Activated gamma-delta T cell treated with anti-CD3 and anti-CD28 coated beads, Interleukin-2, amount 50 U/mL, for 16 hours (primary cell): ENCODE data around the gene ZBTB20.
"Not testable (repeated sequence)": the region's sequence is repeated elsewhere in the genome, so short reads cannot be mapped to it uniquely, and the experiment has no call there.

Experiments used
- DNase-seq: peaks from one replicate; pipeline ENCODE4 v3.0.0-alpha.2; 2020; ENCODE audit warnings: low read depth

ZBTB20 gene

DNA sequence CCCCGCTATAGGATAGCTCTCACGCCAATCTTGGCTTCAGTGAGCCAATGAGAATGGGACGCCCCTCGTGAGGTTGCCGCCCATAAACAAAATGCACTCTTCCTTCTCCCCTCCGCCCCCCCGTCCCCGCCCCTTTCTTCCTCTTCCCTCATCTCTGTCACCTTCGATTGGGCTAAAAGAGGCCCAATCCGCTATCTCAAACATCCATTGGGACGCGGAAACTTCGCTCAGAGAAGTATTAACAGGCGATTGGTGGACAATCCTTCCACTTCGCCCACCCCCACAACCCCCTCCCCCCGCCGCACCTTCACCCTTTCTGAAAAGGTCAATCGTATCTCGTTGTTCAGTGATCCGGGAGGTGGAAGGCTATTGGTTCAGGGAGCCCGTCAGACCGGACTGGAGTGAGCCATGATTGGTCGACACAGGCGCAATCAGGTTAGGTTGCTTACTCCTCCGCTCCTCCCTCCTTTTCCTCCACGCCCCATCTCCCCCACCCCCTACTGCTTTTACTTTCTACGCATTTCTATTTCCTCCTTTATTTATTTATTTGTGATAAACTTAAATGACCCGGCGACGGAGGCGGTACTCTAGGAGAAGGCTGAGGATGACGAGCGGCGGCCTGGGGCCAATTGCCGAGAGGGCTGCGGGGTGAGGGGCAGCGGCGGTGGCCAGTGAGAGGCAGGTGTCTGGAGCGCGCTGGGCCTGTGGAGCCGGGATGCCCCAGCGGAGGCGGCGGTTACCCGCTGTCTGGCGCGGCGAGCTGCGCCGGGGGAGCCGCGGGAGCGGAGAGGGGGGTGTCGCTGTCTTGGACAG, 447 bp upstream of the ZBTB20 start:
- peak; percentile 95 for DNase-seq

DNA sequence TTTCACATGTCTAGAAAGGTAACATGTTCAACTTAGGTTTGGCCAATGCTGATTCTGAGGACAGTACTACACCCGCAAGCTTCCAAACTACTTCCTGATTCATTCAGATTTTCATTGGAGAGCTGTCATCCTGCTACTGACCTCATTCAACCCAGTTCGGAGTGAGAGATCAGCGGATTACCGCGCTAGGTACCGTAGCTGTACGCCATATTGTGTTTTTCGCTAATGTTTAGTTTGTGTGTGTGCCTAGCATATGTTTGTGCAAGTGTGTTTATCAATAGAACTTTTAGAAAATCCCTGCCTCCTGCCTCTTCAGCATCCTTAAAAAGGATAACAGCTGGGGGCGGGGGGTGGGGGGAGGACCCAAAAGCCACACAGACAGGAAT, 1.1 kb downstream of the ZBTB20 start:
- no peak for DNase-seq

DNA sequence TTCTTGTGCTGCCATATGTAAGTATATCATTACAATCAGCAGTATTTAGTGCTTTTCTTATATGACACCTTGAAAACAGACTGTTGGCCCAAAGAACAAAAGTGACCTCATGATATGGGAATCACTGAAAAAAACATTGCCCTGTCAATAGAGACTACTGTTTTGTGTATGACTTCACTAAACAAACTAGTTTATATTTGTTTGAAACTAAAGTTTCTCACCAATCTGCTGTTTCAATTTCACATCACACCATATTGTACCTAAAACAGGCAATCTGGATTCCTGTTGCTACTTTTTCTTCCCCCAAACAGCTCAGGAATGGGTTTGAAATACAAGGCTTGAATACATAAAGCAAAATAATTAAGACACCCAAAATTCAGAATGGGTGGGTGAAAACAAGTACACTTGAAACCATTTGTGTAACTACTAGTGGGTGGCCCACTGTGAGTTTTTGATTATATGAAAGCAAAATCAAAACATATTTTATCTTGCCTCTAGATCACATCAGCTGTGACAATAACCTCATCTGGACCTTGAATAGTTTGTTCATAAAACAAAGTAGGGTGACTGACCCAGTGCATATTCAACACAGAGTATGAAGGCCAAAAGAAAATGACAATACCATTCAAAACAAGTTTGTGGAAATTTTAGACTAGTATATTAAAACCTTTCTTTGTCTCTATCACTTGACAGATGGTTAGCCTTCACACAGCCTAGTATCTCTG, 5.9 kb downstream of the ZBTB20 start:
- DNase-seq, result no peak

DNA sequence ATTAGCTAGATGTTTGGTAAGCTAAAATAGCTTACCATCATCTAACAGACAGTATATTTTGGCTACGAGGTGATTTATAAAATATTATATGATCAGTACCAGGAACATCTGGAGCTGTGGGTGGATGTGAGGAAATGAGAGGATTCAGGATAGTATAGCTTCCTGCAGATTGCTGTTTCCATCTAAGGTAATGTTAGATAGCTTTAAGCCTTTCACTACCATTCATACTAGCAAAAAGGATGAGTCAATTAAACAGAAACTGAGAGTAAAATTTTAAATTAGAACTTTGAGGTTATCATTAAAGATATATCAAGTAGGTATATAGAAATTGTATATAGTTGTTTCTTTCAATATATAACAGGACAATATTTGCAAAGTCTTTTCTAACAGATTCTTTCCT, 8.0 kb downstream of the ZBTB20 start:
- no peak for DNase-seq

DNA sequence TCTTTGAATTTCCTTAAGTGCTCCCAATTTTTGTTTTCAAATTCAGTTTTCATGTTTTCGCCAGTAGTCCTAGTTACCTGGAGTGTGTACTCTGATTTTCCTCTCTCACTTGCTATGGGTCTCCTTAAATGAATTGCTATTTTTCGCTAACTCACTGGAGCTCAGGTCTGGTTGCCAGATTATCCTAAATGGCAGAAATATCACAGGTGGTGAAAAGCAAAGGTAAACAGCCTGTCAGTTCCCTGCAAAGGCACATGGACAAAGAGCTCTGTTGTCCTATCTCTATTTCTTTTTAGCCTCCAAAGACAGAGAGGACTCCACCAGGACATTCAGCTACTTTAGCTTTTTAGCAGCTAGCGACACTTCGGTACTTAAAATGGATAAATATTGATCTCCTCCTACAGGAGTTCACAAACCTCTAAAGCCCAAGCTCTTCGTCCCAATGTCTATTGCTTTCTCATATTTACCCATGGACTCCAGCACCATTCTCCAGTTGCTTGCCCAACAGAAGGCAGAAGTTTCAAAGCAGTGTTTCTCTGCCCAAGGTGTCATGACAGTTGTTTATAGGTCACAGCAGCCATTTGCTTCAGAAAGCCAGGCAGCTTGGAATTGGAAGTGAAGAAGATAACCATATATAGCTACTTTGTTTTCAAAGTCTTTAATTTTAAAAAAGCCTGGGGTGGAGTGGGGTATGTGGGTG, 12.3 kb downstream of the ZBTB20 start:
- no peak for DNase-seq

DNA sequence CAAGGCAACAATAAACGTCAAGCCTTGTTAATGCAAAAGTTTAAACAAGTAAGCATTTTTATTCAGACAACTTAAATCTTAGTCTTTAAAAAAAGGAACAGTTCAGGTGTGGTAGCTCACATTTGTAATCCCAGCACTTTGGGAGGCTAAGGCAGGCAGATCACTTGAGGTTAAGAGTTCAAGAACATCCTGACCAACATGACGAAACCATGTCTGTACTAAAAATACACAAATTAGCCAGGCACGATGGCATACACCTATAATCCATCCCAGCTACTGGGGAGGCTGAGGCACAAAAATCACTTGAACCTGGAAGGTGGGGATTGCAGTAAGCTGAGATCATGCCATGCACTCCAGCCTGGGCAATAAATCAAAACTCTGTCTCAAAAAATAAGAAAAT, 19.9 kb downstream of the ZBTB20 start:
- no peak for DNase-seq

DNA sequence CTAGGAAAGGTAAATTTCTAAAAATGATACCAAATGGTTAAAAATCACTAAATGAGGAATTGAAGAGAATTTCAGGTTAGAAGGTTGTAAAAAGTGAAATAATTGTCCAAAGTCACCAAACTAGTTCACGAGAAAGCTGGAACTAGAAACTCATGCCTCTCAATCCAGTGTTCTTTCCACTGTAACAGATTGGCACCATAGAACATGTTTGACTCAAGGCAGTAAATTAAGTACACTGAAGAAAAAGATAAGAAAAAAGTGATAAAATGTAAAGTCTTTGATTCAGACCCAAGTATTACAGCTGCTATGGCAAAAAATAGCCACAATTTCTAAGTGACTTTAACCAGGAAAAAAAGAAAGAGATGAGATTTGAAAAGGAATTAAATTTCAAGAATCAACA, 26.5 kb downstream of the ZBTB20 start:
- DNase-seq, result no peak

DNA sequence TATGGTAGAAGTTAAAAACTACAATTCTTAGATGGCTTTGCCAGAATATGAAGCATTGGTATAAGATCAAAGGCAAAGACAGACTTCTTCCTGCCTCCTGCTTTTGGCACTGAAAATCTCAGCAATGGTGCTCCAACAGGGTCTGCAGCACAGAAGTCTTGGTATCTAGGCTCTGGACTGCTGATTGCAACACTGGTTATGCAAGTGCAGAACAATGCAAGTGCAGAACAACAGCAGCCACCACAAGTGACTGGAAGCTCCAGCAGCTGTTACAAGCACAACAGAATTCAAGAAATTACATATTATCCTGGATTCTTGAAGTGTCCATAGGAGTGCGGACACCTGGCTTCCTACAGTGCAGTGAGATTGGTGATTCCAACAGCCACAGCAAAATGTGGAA, 33.7 kb downstream of the ZBTB20 start:
- no peak for DNase-seq

DNA sequence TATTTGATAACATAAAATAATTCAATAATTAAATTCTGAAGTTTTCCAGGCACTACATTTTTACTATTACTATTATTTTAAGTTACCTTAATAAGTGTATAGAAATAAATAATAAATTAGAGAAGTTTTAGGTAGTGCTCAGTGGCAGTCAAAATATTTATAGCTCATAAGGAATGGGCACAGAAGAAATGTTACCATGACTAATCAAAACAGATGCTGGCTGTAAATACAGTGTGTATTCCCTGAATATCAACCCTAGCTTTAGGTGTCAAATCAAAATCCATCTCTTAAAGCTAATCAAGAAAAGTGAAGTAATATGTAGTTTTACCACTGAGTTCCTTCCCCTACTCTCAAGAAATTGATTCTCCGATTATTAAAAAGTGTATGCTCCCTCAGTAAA, 35.5 kb downstream of the ZBTB20 start:
- DNase-seq, result no peak

DNA sequence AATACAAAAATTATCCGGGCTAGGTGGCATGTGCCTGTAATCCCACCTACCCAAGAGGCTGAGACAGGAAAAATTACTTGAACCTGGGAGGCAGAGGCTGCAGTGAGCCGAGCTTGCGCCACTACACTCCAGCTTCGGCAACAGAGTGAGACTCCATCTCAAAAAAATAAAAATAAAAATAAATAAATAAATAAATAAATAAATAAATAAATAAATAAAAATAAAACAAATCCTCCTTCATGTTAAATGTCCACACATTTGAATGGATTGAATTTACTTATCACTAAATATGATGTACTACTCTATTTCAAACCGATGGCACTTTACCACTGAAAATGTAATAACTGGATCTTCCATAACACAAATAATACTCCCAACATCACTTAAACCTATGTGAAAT, 36.3 kb downstream of the ZBTB20 start:
- DNase-seq, result no peak

DNA sequence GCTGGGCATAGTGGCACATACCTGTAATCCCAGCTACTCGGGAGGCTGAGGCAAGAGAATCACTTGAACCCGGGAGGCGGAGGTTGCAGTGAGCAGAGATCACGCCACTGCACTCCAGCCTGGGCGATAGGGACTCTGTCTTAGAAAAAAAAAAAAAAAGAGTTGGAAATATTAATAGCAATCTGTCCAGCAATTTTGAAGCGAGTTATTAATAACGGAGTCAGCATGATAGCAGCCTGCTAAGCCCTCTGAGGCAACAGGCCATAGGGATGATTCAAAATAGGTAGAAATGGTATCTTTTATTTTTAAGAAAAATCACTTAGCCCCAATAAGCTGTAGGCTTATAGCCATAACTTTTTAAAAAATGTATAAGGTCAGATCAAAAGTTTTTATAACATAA, 37.0 kb downstream of the ZBTB20 start:
- not testable (repeated sequence) for DNase-seq

DNA sequence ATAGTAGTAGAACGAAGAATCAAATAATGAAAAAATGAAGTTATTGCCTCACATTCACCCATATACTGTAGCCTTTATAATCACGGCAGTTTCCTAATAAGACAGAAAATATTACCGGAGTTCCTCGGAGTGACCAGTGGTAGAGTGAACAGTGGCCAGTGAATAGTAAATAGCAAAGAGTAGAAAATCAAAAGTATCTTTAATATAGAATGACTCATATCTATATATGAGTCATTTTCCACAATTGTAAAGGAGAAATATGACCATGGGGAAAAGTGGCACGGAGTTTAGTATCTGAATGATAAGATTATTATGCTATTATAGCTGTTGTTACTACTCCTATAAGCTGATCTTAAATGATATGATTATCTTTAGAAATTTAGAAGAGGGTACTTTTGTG, 38.5 kb downstream of the ZBTB20 start:
- DNase-seq, result no peak

DNA sequence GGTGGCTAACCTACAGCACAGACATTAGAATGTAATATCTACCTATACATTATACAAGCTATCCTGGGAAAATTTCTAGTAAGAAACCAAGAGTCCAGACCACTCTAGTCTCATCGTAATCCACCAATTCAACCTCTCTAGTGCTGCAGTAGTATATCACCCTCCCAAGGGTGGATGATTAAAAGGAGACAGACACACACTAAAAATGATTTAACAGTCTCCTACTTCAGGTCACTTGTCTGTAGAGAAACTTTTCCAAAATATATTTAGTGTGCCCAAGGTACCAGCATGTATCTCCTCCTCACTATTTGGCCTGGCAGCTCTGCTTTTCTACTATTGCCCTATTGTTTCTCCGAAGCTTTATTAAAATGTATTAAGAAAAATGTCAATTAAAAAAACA, 45.0 kb downstream of the ZBTB20 start:
- DNase-seq, result no peak

DNA sequence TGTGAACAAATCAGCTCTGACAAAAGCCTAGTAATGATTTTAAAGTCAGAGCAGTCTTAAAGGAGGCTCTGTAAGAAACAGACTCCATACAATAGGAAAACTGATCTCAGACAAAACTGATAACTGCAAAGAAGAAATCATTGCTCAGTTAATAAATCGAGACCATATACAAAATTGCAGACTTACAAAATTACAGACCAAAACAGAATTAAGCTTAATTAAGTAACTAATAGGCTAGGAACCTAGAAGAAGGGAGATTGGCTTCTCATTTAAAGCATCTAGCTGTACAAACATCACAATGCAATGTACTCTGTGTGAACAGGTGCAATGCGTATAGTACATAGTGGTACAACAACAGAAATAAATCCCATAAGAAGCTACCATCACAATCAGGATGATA, 46.3 kb downstream of the ZBTB20 start:
- DNase-seq, result no peak

DNA sequence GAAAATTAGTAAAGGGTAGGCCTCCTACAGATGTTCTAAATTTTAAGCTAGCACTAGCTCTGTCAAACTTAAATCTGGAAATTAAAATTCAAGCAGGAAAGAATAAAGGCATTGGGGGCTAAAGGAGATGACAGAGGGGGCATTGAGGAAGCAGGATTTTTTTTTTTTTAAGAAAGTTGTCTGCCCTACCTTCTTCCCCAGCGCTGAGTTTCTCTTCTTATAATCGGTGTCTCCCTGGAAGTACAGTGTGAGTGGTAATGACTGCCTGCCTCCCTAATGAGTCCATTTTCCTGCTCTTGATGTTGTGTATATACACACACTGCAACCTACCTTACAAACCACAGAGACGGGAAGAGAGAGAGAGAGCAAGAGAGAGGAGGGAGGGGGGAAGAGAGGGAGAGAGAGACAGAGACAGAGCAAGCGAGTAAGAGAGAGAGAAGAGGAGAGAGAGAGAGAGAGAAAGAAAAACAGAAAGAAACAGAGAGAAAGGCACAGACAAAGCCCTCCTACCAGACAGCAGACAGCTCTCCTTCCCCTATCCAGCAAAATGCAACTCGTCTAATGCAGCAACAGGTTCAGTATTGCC, 47.0 kb downstream of the ZBTB20 start:
- DNase-seq, result no peak

DNA sequence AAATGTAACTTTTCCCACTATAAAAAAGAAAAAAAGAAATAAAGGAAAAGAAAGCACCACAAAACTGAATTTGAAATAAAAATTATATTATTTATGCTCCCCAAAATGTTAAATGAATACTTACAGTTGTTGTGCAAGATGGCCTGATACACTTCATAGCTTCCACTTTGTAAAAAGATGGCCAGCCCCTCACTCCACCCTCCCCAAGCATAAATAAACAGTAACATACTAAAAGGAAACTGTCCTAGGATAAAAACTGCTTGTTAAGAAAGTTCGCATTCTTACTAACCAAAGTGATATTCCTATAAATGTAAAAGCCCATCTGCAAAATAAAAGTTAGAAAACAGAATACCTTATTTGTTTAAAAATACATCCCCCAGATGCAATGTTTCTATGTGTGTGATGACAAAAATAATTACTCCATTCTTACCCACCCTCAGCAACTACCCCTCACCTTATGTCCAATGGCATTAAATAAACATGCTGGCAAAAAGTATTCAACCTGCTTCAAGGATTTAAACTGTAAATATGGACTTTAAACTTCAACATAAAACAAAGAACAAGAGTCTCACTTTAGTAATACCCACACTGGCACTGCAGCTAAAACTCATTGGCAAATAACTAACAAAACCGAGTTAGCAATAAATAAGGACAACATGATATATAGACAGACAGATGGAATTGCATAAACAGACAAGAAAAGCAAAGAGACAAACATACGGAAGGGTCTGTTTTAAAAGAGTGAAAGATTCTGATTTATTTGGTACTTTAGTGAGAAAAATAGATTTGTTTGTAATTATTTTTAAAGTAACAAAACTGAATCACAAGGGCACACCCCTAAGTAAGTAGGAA, 47.7 kb downstream of the ZBTB20 start:
- DNase-seq, result no peak

DNA sequence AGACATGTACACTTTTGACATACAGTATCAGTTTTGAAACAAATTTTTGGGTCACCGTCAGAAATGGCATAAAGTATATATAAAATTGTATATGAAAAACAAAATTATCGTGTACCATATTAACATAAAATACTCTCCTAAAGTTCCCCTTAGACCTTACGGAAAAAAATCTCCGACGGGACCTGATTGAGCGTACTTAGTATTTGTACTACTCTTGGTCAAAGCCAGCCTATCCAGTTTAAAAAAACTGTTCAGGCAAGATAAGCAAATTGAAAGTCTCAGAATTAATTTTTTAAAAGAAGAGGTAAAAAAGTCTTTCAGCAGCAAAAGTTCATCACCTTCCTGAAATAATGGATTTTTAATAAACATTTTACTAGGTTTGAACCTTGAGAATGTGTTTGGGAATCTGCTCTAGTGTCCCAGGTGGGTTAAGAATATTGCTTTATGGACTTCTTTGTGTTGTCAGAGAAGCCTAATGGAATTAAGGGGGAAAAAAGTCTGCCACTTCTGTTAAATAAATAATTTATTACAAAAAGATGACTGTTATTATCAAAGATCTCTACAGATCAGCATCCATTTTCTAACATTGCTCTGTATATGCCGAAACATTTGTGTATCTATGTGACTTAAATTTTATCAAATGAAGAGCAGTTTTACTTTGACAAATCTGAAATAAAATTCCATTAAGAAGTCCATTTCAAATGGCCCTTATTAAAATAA, 48.6 kb downstream of the ZBTB20 start:
- DNase-seq, result no peak

DNA sequence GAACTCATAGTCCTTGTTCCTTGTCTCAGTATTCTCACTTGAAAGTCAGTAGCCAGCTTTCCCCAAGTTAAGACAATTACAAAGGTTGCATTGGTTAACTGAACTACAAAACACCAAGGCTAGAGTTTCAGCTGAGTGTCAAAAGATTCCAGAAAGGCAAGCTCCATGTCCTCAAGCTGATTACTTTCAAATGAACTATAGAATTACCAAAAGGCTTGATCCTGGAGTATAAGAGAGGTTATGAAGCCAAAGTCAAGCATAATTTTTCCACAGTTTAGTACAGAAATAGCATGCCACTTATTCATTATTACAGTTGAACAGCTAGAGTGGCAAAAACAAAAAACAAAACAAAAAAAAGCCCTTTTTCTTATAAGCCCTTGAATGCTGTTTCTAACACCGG, 51.9 kb downstream of the ZBTB20 start:
- DNase-seq, result no peak

DNA sequence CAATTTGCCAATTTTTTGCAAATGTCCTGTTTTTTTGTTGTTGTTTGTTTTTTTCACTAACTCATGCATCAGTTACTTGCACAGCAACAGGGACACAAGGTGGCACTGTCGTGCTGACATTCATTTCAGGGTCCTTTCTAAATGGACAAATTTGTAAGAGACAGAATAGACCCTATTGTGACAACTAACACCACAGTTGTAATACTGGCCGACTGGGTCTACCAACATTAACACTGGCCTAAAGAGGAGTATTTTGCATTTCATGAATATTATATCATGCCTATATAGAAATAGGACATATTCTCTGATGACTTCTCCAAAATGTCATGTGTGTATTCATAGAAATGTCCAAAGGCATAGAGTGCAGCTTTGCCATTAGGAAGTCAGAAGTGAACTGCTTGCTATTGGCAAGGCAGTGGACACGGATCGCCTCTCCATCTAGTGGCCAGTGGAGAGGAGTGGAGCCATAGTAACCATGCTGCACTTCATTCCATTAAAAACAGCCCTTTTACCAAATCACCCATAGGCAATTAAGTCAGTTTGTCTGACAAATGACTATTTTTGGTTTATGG, 54.8 kb downstream of the ZBTB20 start:
- peak; percentile 35 for DNase-seq

DNA sequence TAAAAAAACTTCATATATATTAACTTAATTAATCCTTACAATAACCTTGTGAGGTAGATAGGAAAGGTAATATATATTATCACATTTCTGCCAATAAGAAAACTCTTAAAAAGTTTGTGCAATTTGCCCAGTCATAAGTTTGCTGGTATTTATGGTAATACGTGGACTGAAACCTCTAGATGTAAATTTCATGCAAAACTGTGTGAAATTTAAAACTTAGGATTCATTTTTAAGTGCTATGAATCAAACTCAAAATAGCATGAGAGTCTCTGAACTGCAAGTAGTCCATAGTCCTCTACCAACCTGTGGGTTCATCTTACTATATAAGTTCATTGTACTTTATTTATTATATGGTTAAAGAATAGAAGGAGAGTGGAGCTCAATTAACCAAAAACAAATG, 56.4 kb downstream of the ZBTB20 start:
- no peak for DNase-seq

DNA sequence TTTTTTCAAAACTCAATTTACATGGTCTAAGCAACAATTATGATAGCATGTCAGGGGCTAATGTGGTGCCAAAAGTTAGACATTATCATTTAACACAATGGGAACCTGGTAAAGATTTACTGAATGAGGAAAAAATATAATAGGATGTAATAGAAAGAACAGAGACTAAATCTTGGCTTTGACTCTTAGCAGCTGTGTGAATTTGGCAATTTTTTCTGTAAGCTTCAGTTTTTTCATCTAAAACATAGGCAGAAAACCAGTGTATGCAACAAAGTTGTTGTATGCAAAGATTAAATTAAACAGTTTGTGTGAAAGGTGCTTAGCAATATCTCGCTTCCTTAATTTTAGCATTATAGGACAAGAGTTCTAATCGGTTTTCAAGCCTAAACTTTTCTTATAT, 57.6 kb downstream of the ZBTB20 start:
- DNase-seq, result no peak
